ENCODE data around the gene TRIM40.

The TRIM40 gene

GRCh38 chr6:30135757-30136156 is at the start of gene TRIM40:
TSS of gene TRIM40 (plus strand) at chr6:30136140. CDS start at chr6:30137037, 897 bp downstream.
- no peak for DNase-seq

- no peak for DNase-seq
Observed at GRCh38 chr6:30087876-30088275, 48.1 kb upstream of the TRIM40 start.

GRCh38 chr6:30091577-30092381 is 44.2 kb upstream of the TRIM40 start:
- DNase-seq, result no peak

GRCh38 chr6:30092852-30093543 is 42.9 kb upstream of the TRIM40 start:
- no peak for DNase-seq

GRCh38 chr6:30093951-30094661 is 41.8 kb upstream of the TRIM40 start:
- no peak for DNase-seq

GRCh38 chr6:30096829-30097228 is 39.1 kb upstream of the TRIM40 start:
- no peak for DNase-seq

DNA sequence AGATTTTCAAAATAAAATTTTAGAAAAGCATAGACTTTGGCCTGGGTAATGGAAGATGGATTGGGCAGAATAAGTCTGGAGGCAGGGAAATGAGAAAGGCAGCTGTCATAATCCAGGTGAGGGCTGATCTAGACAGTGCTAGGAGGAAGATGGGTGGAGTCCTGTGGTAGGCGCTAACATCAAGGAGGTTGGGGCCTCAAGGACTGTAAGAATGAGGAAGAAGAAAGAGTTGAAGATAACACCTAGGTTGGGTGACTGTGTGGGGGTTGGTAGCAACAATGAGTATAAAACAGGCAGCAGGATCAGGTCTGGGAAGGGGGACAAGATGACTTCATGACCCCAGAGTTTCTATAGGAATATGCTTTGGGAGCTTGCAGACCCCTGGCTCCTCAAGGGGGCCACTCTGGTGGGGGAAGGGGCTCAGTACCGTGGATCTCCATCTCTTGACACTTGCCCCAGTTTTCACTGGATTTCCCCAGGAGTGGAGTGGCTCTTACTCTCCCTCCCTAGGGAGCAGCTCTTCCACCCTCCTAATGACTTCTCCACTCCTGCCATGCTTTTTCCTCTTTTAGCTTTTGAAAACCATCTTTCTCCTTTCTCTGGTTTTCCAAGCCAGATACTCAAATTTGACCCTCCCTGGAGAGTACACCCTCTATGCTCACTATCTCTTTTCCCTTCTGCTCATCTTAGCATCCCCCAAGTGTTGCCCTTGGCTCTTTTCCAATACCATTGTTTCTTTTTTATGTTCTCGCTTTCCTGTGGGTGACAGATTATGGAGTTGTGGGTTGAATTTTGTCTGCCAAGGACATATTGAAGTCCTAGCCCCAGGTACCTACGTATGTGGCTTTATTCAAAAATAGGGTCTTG is 37.8 kb upstream of the TRIM40 start:
- no peak for DNase-seq

- no peak for DNase-seq
Observed at GRCh38 chr6:30100154-30100553, 35.8 kb upstream of the TRIM40 start.

DNA sequence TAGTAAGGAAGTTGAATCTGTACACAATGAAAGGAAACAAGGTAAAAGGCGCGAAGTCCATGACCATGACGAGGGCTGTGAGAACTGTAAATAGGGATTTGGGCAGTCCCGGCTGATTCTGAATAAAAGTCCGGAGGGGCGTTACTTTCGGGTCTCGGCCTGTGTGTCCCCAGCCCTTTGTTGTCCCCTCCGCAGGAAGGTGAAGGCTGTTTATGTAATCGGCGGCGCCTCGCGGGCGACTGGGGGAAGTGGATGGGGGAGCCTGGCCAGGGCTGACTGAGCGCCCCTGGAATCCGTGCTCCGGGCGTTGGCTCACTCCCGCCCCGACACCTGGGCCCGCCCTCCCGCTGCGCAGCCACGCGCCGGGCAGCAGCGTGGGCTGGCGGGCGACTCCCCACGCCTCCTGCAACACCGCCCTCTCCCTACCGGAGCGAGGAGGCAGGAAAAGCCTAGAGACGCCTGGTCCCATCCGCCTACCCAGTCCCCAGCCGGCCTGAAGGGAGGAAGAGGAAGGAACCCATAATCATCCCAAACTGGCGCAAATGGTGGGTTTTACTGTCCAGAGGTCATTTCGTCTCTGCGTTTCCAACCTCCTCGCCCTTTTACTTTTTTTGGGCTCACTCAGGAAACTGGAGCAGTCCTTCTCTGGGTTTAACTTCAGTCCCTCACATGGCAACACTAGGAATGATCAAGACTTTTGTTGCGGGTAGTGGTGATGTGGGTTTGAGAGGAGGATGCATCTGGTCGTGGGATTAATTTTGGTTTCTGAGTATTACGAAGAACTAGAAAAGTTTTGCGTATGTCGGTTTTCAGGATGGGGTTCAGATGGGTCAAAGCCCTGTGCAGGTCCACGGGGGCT is 35.1 kb upstream of the TRIM40 start:
- no peak for DNase-seq

DNA sequence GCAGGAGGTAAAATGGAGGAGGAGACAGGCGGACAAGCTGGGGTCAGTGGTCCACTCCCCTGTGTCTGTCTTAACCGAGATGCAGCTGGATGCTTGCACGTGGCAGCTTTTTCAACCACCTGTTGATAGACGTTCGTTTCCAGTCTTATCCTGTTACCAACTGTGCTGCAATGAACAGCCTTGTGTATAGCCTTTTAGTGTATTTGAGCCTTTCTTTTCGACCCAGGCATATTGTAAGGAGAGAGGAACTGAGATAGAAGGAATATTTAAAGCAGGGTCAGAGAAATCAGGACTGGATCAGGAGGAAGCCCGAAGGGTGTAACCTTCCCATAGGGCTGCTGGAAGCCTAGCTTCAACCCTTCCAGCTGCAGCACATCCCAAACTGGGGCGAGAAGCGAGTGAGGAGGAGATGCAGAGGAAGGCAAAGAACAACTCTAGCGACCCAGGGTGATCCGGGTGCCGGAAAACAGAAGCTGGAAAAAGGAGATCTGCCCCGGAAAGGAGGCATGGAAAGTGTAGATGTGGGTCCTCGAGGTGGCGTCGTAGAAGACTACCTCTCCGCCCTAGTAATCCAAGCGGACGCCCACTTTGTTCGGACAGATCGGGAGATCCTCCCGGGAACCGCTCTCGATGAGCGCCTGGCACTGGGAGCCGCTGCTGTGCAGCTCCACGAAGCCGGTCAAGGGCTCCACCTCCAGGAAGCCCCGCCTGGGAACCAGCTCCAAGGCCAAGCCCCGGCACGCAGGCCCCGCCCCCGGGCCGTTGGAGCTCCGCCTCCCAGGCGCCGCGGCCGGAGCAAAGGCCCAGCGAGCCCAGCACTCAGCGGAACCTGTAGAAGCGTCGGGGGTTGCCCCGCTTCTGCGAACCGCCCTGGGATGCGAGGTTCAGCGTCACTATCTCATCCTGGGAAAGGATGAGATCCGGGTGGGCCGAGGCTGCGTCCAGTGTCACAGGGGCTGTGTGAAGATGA is 34.2 kb upstream of the TRIM40 start:
- peak; percentile 62 for DNase-seq

- DNase-seq, result no peak
Observed at GRCh38 chr6:30102414-30102969, 33.4 kb upstream of the TRIM40 start.

DNA sequence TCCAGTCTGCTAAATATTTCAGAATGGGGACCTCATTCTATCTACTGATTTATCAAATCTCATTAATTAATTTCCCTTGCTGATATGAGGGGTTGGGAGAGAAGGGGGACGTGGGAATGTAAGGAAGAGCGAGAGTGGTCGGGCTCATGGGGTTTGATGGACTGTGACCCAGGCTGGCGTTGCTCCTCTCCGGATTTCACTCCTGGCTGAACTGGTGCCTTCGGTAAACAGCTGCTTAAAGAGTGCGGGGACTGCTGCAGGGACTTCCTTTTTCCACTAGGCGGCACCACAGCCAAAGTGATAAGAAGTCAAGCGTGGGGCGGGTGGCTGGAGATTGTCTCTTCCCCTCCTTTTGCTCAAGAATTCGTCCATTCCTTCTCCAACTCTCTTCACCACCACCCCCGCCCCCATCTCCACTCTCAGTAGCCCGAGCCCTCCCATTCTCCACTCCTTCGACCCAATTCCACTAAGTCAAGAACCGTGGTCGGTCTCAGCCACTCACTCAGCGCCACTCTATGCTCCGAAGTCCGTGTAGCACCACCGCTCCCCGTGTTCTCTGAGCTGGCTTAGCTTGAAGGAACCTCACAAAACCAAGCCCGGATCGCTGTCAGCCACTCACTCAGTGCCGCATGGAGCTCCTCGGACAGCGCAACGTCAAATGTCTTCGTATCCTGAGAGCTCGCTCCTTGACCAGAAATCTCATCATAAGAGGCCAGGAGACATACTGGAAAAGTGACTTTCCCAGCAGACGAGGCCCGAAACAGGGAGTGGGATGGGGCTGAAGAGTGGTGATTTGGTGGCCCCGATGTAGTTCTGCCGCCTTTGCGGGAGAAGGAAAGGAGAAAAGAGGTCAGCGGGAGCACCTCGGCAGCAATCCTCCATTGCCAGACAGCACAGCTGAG is 32.7 kb upstream of the TRIM40 start:
- DNase-seq, result peak; percentile 85

DNA sequence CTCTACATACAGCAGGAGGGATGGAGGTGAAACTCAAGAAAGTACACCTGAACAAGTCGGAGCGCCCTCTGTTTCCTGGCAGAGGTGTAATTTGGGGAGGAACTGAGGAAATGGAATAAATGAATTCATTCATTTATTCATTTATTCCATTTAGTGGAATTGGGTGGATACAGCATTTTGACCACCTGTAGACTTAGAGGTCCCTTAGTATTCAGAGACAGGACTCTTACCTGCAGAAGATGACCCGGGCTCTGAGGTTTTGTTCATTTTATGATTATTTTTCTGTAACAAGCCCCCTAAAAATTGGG is 32.1 kb upstream of the TRIM40 start:
- no peak for DNase-seq

DNA sequence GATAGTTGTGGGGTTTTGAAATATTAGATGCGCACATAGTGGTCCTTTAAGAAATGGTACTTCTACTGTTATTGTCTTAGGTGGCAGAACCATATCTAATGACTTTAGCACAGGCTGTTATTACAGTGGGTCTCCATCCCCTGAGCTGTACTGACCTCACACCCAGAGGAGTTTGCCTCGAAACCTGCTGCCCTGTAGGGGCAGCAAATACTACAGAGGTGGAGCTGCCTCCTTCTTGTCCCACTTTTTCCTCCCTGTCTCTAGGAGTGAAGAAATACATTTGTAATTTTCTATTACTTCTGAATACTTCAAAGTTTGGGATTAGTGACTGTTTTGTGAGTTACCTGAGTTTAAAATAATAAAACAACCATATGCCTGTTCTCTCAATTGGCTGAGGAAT is 31.3 kb upstream of the TRIM40 start:
- no peak for DNase-seq

DNA sequence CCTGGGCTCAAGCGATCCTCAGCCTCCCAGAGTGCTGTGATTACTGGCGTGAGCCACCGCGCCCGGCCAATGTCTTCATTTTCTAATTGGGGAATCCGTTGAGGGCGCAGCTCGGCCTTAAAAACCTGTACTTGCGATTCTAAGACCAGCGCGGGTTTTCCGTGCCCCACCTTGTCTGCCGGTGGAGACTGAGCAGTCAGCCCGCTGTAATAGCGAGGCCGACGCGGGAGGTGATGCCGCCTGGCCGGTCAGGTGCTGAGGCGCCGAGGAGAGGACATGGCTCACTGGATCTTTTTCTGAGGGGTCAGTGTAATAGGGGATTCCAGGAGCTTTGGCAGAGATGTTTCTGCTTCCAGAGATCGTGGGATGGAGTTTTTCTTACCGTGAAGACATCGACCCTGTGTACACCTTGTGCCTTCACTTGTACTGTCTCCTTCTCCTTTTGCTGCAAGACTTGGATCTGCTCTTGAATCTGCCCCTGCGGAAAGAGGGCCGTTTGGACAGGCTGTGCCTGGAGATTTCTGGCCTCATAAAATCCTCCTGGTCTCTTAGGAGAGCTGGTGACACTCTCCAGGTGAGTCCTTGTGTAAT is 24.6 kb upstream of the TRIM40 start:
- DNase-seq, result no peak

DNA sequence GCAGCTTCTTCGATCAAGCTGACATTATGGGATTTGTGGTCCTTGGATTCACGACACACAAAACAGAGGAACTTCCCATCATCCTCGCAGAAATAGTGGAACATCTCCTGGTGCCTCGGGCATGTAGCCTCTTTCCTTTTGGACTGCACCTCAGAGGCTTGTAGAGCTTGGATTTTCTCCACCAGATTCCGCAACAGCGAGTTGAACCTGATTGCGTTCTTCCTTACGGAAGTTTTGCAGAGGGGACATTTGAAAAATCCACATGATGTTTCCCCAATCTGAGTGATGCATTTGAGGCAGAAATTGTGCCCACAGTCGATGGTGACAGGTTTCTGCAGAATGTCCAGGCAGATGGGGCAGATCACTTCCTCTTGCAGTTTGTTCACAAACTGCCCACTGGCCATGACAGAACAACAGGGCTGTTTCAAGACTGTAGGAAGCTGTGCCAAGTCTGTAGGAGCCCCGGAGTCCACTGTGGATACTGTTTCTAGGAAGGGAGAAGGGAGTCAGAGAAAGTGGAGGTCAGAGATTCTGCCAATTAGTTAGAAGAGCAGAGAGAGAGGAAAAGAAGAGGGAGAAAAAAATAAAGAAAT is 23.4 kb upstream of the TRIM40 start:
- no peak for DNase-seq

GRCh38 chr6:30113003-30113759 is 22.8 kb upstream of the TRIM40 start, which contains the start of gene TRIM31:
TSS of gene TRIM31 (minus strand) at chr6:30113090. CDS start at chr6:30112805, 285 bp downstream.
- DNase-seq, result no peak

DNA sequence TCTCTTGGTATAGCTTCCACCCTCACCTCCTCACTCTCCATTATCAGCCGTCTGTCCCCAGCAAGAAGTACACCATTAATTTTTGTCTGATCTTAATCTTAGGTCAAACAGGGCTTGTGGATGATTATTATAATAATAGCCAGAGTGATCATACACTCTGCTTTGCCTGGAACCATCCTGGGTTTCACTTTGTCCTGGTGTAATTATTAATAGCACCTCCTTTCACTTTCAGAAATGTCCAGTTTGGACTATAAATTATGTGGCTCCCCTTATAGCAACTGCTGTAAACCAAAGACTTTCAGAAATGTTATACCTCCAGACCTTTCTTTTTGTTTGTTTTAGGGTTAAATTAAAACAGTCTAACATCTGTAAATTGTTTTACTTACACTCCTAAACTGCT is 22.1 kb upstream of the TRIM40 start:
- no peak for DNase-seq
